ENCODE measurements around the gene SPATA33.

Gene SPATA33

GRCh38 chr16:89711601-89712273 lies 54.1 kb downstream of the SPATA33 start:
- peak; percentile 37 for DNase-seq

DNA sequence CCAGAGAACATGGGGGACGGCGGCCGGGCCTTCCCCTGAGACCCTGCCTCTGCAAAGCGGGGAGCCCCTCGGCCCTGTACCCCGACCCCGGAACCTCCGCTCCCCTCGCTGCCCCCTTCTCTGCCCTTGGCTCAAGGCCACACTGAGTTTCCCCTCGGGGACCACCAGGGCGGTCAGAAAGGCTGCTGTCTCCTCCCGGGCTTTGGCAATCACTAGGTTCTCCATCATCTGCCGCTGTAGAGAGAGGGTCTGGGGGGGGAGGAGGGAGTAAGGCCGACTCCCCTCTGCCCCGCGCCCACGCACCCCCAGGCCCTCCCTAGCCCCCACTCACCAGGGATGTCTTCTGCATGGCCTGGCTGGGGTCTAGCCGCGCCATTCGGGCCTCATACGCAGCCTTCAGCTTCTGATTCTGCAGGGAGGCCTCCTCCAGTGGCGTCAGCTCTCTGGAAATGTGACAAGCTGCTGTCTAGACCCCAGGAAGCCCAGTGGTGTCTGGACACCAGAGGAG lies 54.7 kb downstream of the SPATA33 start:
- no peak for DNase-seq

DNA sequence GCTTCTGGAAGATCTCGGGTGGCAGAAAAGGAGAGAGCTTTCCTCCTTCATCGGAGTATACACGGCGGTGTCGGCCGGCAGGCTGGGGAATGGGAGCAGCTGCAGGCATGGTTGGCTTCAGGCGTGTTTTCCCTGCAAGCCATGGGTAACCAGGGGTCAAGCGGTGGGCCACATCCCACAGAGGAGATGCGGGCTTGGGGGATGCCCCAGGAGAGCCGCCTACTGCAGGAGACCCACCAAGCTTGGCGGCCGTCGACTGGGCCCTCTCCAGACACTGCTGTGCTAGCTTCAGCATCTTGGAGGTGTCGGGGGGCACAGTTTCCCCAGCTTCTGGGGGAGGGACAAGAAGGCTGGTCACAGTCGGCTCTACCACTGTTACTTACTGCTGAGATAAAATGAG lies 58.9 kb downstream of the SPATA33 start:
- no peak for DNase-seq

- no peak for DNase-seq
Observed at GRCh38 chr16:89716916-89717687, 59.5 kb downstream of the SPATA33 start.

- DNase-seq, result no peak
Observed at GRCh38 chr16:89717688-89718505, 60.3 kb downstream of the SPATA33 start.
